HCT116 (cell line): ENCODE results near the gene RPS27L. TPM values are rescaled to one million over a fixed set of nuclear protein-coding genes. Genes with fewer than 3 reads are reported as not detected.

Source experiments
- ATAC-seq: fragments of 200-7000 bp; cut with Tn5 transposase; 2 replicates; pipeline ENCODE4 v1.9.1; 2020; ENCODE audit warnings: mild to moderate bottlenecking, moderate library complexity
- BruUV-seq: library from RNA; stranded (reverse); fragments of 400-500 nt; replicated peaks from 2 replicates; lab custom pipeline; 2021; lab: Mats Ljungman, UMichigan
- CTCF ChIA-PET: fragments of 300-600 bp; sonication (Branson Sonifier 250); formaldehyde crosslinking; loops from one replicate; lab custom pipeline; 2021; ENCODE audit warnings: antibody characterized with exemption; lab: Charles Lee
- POLR2A ChIA-PET: fragments of 300-600, 350-600 bp; sonication (Branson Sonifier 250); formaldehyde crosslinking; loops from one replicate; lab custom pipeline; 2021; ENCODE audit warnings: antibody characterized with exemption; lab: Charles Lee
- RAD21 ChIA-PET, 2 experiments: fragments of 300-600 bp; sonication (Branson Sonifier 250); formaldehyde crosslinking; loops; one replicate each; lab custom pipeline; 2023; ENCODE audit warnings: low total read pairs in 2 of 2; ENCODE audit not compliant: uncharacterized antibody in 2 of 2, unreplicated experiment in 2 of 2, low non-redundant PET in 1 of 2; lab: Charles Lee
- DNase-seq: peaks from one replicate; pipeline ENCODE4 v3.0.0-alpha.2; 2010; ENCODE audit warnings: low read depth, low spot score
- H2AFZ ChIP-seq: fragments of 200-600 bp; shearing (Covaris generic), sonication (generic); 2 replicates; pipeline ENCODE4 v1.6.1; 2017; ENCODE audit warnings: low read depth, mixed run types, mixed read lengths, antibody characterized with exemption, low read length; ENCODE audit not compliant: poor library complexity, severe bottlenecking
- H3K27ac ChIP-seq: 2 replicates; pipeline ENCODE4 v1.5.1; 2012; ENCODE audit warnings: low read depth, low read length
- H3K27me3 ChIP-seq: fragments of 200-600 bp; sonication (generic); 2 replicates; pipeline ENCODE4 v1.6.1; 2016; ENCODE audit warnings: mixed run types, low read length, mixed read lengths; ENCODE audit not compliant: insufficient read depth
- H3K36me3 ChIP-seq, 2 experiments: fragments of 200-500 bp in 1 of 2; fragments of 200-600 bp in 1 of 2; sonication (Bioruptor generic) in 1 of 2; sonication (generic) in 1 of 2; 2 replicates each; pipeline versions ENCODE4 v1.5.1 to v1.6.1; 2014 to 2016; ENCODE audit warnings: low read length in 2 of 2, inconsistent platforms in 1 of 2, mixed read lengths in 1 of 2, mixed run types in 1 of 2; ENCODE audit not compliant: insufficient read depth in 2 of 2, control insufficient read depth in 1 of 2
- H3K4me1 ChIP-seq, 2 experiments: fragments of 200-600 bp in 1 of 2; sonication (generic) in 1 of 2; 2 replicates each; pipeline versions ENCODE4 v1.5.1 to v1.6.1; 2012 to 2017; ENCODE audit warnings: low read length in 2 of 2, inconsistent platforms in 1 of 2, mild to moderate bottlenecking in 1 of 2, mixed read lengths in 1 of 2, mixed run types in 1 of 2, moderate library complexity in 1 of 2; ENCODE audit not compliant: insufficient read depth in 2 of 2, control insufficient read depth in 1 of 2
- H3K4me2 ChIP-seq: fragments of 200-600 bp; sonication (generic); 2 replicates; pipeline ENCODE4 v1.6.1; 2017; ENCODE audit warnings: mixed run types, low read length, mixed read lengths
- H3K4me3 ChIP-seq, 2 experiments: fragments of 200-600 bp in 1 of 2; sonication (generic) in 1 of 2; replicated peaks in 1 of 2; 2 replicates each; pipeline ENCODE4 v1.5.1; 2011 to 2016; ENCODE audit warnings: low read length in 2 of 2, control low read depth in 1 of 2, low read depth in 1 of 2, mild to moderate bottlenecking in 1 of 2, mixed read lengths in 1 of 2, mixed run types in 1 of 2
- H3K79me2 ChIP-seq: fragments of 200-600 bp; sonication (generic); 2 replicates; pipeline ENCODE4 v1.6.1; 2017; ENCODE audit warnings: mild to moderate bottlenecking, mixed run types, low read length, moderate library complexity, mixed read lengths; ENCODE audit not compliant: insufficient read depth
- H3K9ac ChIP-seq: fragments of 200-600 bp; sonication (generic); 2 replicates; pipeline ENCODE4 v1.6.1; 2016; ENCODE audit warnings: low read length, mixed read lengths
- H3K9me2 ChIP-seq: fragments of 200-600 bp; sonication (generic), shearing (Covaris generic); 2 replicates; pipeline ENCODE4 v1.6.1; 2017; ENCODE audit warnings: mixed run types, mild to moderate bottlenecking, moderate library complexity; ENCODE audit not compliant: insufficient read depth
- H3K9me3 ChIP-seq, 2 experiments: fragments of 200-500 bp in 1 of 2; fragments of 200-600 bp in 1 of 2; sonication (Bioruptor generic) in 1 of 2; sonication (generic) in 1 of 2; 2 replicates each; pipeline ENCODE4 v1.6.1; 2014 to 2017; ENCODE audit warnings: low read length in 2 of 2, mixed read lengths in 2 of 2, inconsistent platforms in 1 of 2, low read depth in 1 of 2, mild to moderate bottlenecking in 1 of 2, mixed run types in 1 of 2, moderate library complexity in 1 of 2; ENCODE audit not compliant: control insufficient read depth in 1 of 2, insufficient read depth in 1 of 2
- H4K20me1 ChIP-seq: fragments of 200-600 bp; sonication (generic), shearing (Covaris generic); 2 replicates; pipeline ENCODE4 v1.6.1; 2017; ENCODE audit warnings: mixed run types, mild to moderate bottlenecking, moderate library complexity; ENCODE audit not compliant: insufficient read depth
- CBX3 ChIP-seq: IDR thresholded peaks from 2 replicates; pipeline ENCODE4 v1.6.1; 2012; ENCODE audit warnings: low read depth
- CEBPB ChIP-seq: IDR thresholded peaks from 2 replicates; pipeline ENCODE4 v1.6.1; 2012; ENCODE audit warnings: low read depth
- EGR1 ChIP-seq: IDR thresholded peaks from 2 replicates; pipeline ENCODE4 v1.6.1; 2012; ENCODE audit warnings: low read depth
- EZH2 ChIP-seq: fragments of 200-600 bp; sonication (generic); IDR thresholded peaks from 2 replicates; pipeline ENCODE4 v1.6.1; 2017; ENCODE audit warnings: antibody characterized with exemption, mixed run types
- EZH2phosphoT487 ChIP-seq: fragments of 200-600 bp; IDR thresholded peaks from 2 replicates; pipeline ENCODE4 v1.6.1; 2018; ENCODE audit warnings: antibody characterized with exemption, borderline replicate concordance
- FOSL1 ChIP-seq: IDR thresholded peaks from 2 replicates; pipeline ENCODE4 v1.6.1; 2012; ENCODE audit warnings: low read depth
- JUND ChIP-seq: IDR thresholded peaks from 2 replicates; pipeline ENCODE4 v1.6.1; 2012
- POLR2A ChIP-seq: IDR thresholded peaks from 2 replicates; pipeline ENCODE4 v1.7.0; 2011; ENCODE audit warnings: borderline replicate concordance; ENCODE audit not compliant: insufficient read depth, insufficient read length; ENCODE audit errors: extremely low read depth
- POLR2AphosphoS5 ChIP-seq: IDR thresholded peaks from 2 replicates; pipeline ENCODE4 v1.6.1; 2011; ENCODE audit warnings: mild to moderate bottlenecking, low read depth, low read length, moderate library complexity
- RAD21 ChIP-seq: IDR thresholded peaks from 2 replicates; pipeline ENCODE4 v1.6.1; 2012; ENCODE audit warnings: low read depth, mild to moderate bottlenecking
- REST ChIP-seq: IDR thresholded peaks from 2 replicates; pipeline ENCODE4 v1.6.1; 2012; ENCODE audit warnings: low read depth
- SIN3A ChIP-seq: IDR thresholded peaks from 2 replicates; pipeline ENCODE4 v1.6.1; 2012; ENCODE audit warnings: low read depth
- SP1 ChIP-seq: IDR thresholded peaks from 2 replicates; pipeline ENCODE4 v1.6.1; 2012; ENCODE audit warnings: low read depth
- TCF7L2 ChIP-seq: IDR thresholded peaks from 2 replicates; pipeline ENCODE4 v1.7.0; 2011; ENCODE audit warnings: borderline replicate concordance, inconsistent platforms; ENCODE audit not compliant: insufficient read depth, insufficient read length; ENCODE audit errors: extremely low read depth
- ZBTB33 ChIP-seq: IDR thresholded peaks from 2 replicates; pipeline ENCODE4 v1.6.1; 2011; ENCODE audit warnings: mild to moderate bottlenecking, low read length, moderate library complexity; ENCODE audit not compliant: insufficient replicate concordance; ENCODE audit errors: extremely low read depth
- ZFX ChIP-seq: fragments of 450-650 bp; IDR thresholded peaks from 2 replicates; pipeline ENCODE4 v1.6.1; 2017
- intact Hi-C: fragments of 100-400 bp; cut with micrococcal nuclease; formaldehyde crosslinking; loops from 2 replicates; pipeline ENCODE4 v1.10.0; 2022
- total RNA-seq: library from RNA; stranded (reverse); gene quantifications from one replicate; pipeline ENCODE4 v1.2.1, GENCODE V29; 2021; ENCODE audit not compliant: unreplicated experiment

Gene RPS27L
- total RNA-seq, 1 experiment from 2014 or later: 139 TPM

GRCh38 chr15:63176302-63176701, 19.0 kb upstream of the RPS27L start:
- H3K27me3 ChIP-seq: no peaks in the 10 kb centered on the region
- TF ChIP-seq CBX3 (no peak), EGR1 (no peak)
- TF ChIP-seq, all 23 proteins: peak for 0
- no peak overlapping the region for H3K4me2 ChIP-seq
- BruUV-seq: no TSS peak
- no peaks in the 10 kb centered on the region for H3K79me2 ChIP-seq
- no peak overlapping the region for H2AFZ ChIP-seq
- H3K9me3 ChIP-seq: no peaks in the 10 kb centered on the region
- ChIA-PET RAD21 (no interaction called here), CTCF (no interaction called here), POLR2A (interaction anchor here (1.7 kb wide), 1 partner anchor 19 kb away, joined by 3 read pairs; the partner anchor contains the start of gene RPS27L)
- intact Hi-C loops: no loop called here
- no peak overlapping the region for H3K9ac ChIP-seq
- H3K27ac ChIP-seq: no peak overlapping the region
- H3K9me2 ChIP-seq: no peaks in the 10 kb centered on the region
- no peaks in the 10 kb centered on the region for H3K4me1 ChIP-seq
- no peaks in the 10 kb centered on the region for H3K36me3 ChIP-seq
- H4K20me1 ChIP-seq: no peaks in the 10 kb centered on the region
- DNase-seq (no peak), ATAC-seq (no peak)
- H3K4me3 ChIP-seq: no peak overlapping the region

GRCh38 chr15:63172851-63173451, 15.7 kb upstream of the RPS27L start:
- H3K9me3 ChIP-seq: no peaks in the 10 kb centered on the region
- H3K79me2 ChIP-seq: no peaks in the 10 kb centered on the region
- H3K9me2 ChIP-seq: no peaks in the 10 kb centered on the region
- no peak overlapping the region for H3K9ac ChIP-seq
- BruUV-seq: no TSS peak
- RAD21 ChIA-PET: interaction anchor here in 1 of 2 experiments (0.6 kb wide), 1 partner anchor 677 kb away, joined by 3 read pairs; no protein-coding TSS in a partner anchor
- no peak overlapping the region for H3K27ac ChIP-seq
- no peak for DNase-seq
- no peaks in the 10 kb centered on the region for H4K20me1 ChIP-seq
- intact Hi-C loops: no loop called here
- POLR2A ChIA-PET: no interaction called here
- no peak for ATAC-seq
- no peaks in the 10 kb centered on the region for H3K4me1 ChIP-seq
- H3K4me2 ChIP-seq: no peak overlapping the region
- no peaks in the 10 kb centered on the region for H3K36me3 ChIP-seq
- H2AFZ ChIP-seq: no peak overlapping the region
- H3K27me3 ChIP-seq: no peaks in the 10 kb centered on the region
- CTCF ChIA-PET: no interaction called here
- no peak overlapping the region for H3K4me3 ChIP-seq
- no peak for TF ChIP-seq JUND
- TF ChIP-seq TCF7L2: no peak
- TF ChIP-seq FOSL1: no peak
- TF ChIP-seq POLR2AphosphoS5: no peak
- TF ChIP-seq REST: no peak
- no peak for TF ChIP-seq ZFX
- TF ChIP-seq ZBTB33: no peak
- no peak for TF ChIP-seq EGR1
- TF ChIP-seq POLR2A: no peak
- no peak for TF ChIP-seq RAD21
- no peak for TF ChIP-seq SP1
- TF ChIP-seq CEBPB: no peak
- no peak for TF ChIP-seq EZH2
- TF ChIP-seq CBX3: no peak
- no peak for TF ChIP-seq SIN3A
- TF ChIP-seq EZH2phosphoT487: no peak
